DOHH2 (cell line): Measurements from ENCODE around the gene FCHSD2.

Experiments
- H3F3A ChIP-seq: fragments of 200-600 bp; sonication (generic), shearing (Covaris generic); 2 replicates; pipeline ENCODE4 v1.6.0; 2016; ENCODE audit warnings: antibody characterized with exemption, mild to moderate bottlenecking; ENCODE audit not compliant: control insufficient read depth, insufficient read depth
- H3K27ac ChIP-seq: fragments of 200-600 bp; sonication (generic); 2 replicates; pipeline ENCODE4 v1.5.1; 2014; ENCODE audit warnings: low read depth, mild to moderate bottlenecking, low read length, moderate library complexity
- H3K27me3 ChIP-seq: fragments of 200-600 bp; sonication (generic); 2 replicates; pipeline ENCODE4 v1.6.1; 2014; ENCODE audit warnings: mild to moderate bottlenecking, low read length, mixed read lengths; ENCODE audit not compliant: control insufficient read depth
- H3K36me3 ChIP-seq: fragments of 200-600 bp; sonication (generic); 2 replicates; pipeline ENCODE4 v1.6.1; 2014; ENCODE audit warnings: mild to moderate bottlenecking, low read length, moderate library complexity, mixed read lengths; ENCODE audit not compliant: control insufficient read depth
- H3K4me1 ChIP-seq: fragments of 200-600 bp; sonication (generic); 2 replicates; pipeline ENCODE4 v1.6.1; 2014; ENCODE audit warnings: mild to moderate bottlenecking, low read length, mixed read lengths; ENCODE audit not compliant: control insufficient read depth
- H3K4me2 ChIP-seq: fragments of 200-600 bp; sonication (generic); 2 replicates; pipeline ENCODE4 v1.6.0; 2014; ENCODE audit warnings: mild to moderate bottlenecking, low read length, moderate library complexity
- H3K4me3 ChIP-seq: fragments of 200-600 bp; sonication (generic); 2 replicates; pipeline ENCODE4 v1.5.1; 2014; ENCODE audit warnings: mild to moderate bottlenecking, low read length, mixed read lengths
- H3K79me2 ChIP-seq: fragments of 200-600 bp; sonication (generic); 2 replicates; pipeline ENCODE4 v1.6.1; 2014; ENCODE audit warnings: mild to moderate bottlenecking, low read length, mixed read lengths; ENCODE audit not compliant: control insufficient read depth
- H3K9me2 ChIP-seq: fragments of 200-600 bp; sonication (generic); replicated peaks from 2 replicates; pipeline ENCODE4 v1.6.1; 2014; ENCODE audit warnings: mild to moderate bottlenecking, low read length, mixed read lengths; ENCODE audit not compliant: control insufficient read depth
- H3K9me3 ChIP-seq: fragments of 200-600 bp; sonication (generic); 2 replicates; pipeline ENCODE4 v1.6.1; 2014; ENCODE audit warnings: antibody characterized with exemption, low read length, mixed read lengths; ENCODE audit not compliant: control insufficient read depth, insufficient read depth
- H4K20me1 ChIP-seq: fragments of 200-600 bp; sonication (generic); 2 replicates; pipeline ENCODE4 v1.6.0; 2014; ENCODE audit warnings: low read depth, mild to moderate bottlenecking, antibody characterized with exemption, low read length, moderate library complexity; ENCODE audit not compliant: control insufficient read depth, insufficient read depth
- CTCF ChIP-seq: fragments of 200-600 bp; sonication (generic); IDR thresholded peaks from one replicate; pipeline ENCODE4 v1.5.1; 2014; ENCODE audit warnings: antibody characterized with exemption, mild to moderate bottlenecking, low read depth, low read length; ENCODE audit not compliant: poor library complexity, severe bottlenecking
- EZH2phosphoT487 ChIP-seq: fragments of 200-600 bp; sonication (generic); IDR thresholded peaks from 2 replicates; pipeline ENCODE4 v1.6.1; 2017; ENCODE audit warnings: borderline replicate concordance, mild to moderate bottlenecking, antibody characterized with exemption, low read length, moderate library complexity, mixed read lengths

Gene FCHSD2

GRCh38 chr11:72930008-72930407 lies 212.1 kb downstream of the FCHSD2 start:
- H3K79me2 ChIP-seq, result peaks cover 8% of the 10 kb centered on the region; the same call in 1 of the 2 replicates
- TF ChIP-seq EZH2phosphoT487 (no peak), CTCF (no peak)
- no peak overlapping the region for H3K4me2 ChIP-seq
- no peaks in the 10 kb centered on the region for H3K9me2 ChIP-seq
- H3K9me3 ChIP-seq, result no peaks in the 10 kb centered on the region
- H3K27ac ChIP-seq, result no peak overlapping the region
- peaks cover 55% of the 10 kb centered on the region for H3K36me3 ChIP-seq
- H4K20me1 ChIP-seq, result no peaks in the 10 kb centered on the region
- H3K4me1 ChIP-seq, result peaks cover 8% of the 10 kb centered on the region
- H3F3A ChIP-seq, result no peaks in the 10 kb centered on the region
- no peak overlapping the region for H3K4me3 ChIP-seq
- H3K27me3 ChIP-seq, result no peaks in the 10 kb centered on the region

GRCh38 chr11:72929256-72929655 lies 212.9 kb downstream of the FCHSD2 start:
- H3K4me3 ChIP-seq, result no peak overlapping the region
- no peak overlapping the region for H3K27ac ChIP-seq
- H3F3A ChIP-seq, result no peaks in the 10 kb centered on the region
- H3K9me2 ChIP-seq, result no peaks in the 10 kb centered on the region
- H3K27me3 ChIP-seq, result no peaks in the 10 kb centered on the region
- TF ChIP-seq EZH2phosphoT487, result no peak
- no peak for TF ChIP-seq CTCF
- peaks cover 11% of the 10 kb centered on the region; the same call in 1 of the 2 replicates for H3K79me2 ChIP-seq
- H3K9me3 ChIP-seq, result no peaks in the 10 kb centered on the region
- no peaks in the 10 kb centered on the region for H4K20me1 ChIP-seq
- peaks cover 12% of the 10 kb centered on the region for H3K4me1 ChIP-seq
- no peak overlapping the region for H3K4me2 ChIP-seq
- peaks cover 53% of the 10 kb centered on the region for H3K36me3 ChIP-seq

- Histone ChIP-seq H3K4me2 (no peak overlapping the region), H3K4me1 (peaks cover 12% of the 10 kb centered on the region), H3F3A (no peaks in the 10 kb centered on the region), H3K79me2 (peaks cover 12% of the 10 kb centered on the region), H3K27ac (no peak overlapping the region), H3K27me3 (no peaks in the 10 kb centered on the region), H3K36me3 (peaks cover 50% of the 10 kb centered on the region), H4K20me1 (no peaks in the 10 kb centered on the region), H3K9me2 (no peaks in the 10 kb centered on the region), H3K4me3 (no peak overlapping the region), H3K9me3 (no peaks in the 10 kb centered on the region)
- no peak for TF ChIP-seq EZH2phosphoT487
- no peak for TF ChIP-seq CTCF
These were observed 214.7 kb downstream of the FCHSD2 start for GRCh38 chr11:72927380-72927779.
